Lung (tissue), 12 donors: Measurements from ENCODE around the gene FLOT1. TPM values are rescaled to one million over a fixed set of nuclear protein-coding genes. Genes with fewer than 3 reads are reported as not detected.

Source experiments
- ATAC-seq: fragments of 200-7000 bp; cut with Tn5 transposase; one replicate; pipeline ENCODE4 v1.9.1; 2020; ENCODE audit warnings: moderate number of reproducible peaks; ENCODE audit not compliant: insufficient read depth, low FRiP score
- DNase-seq, 3 donors: peaks; one replicate each; pipeline ENCODE4 v3.0.0-alpha.2; 2013 to 2017
- H3K27ac ChIP-seq, 2 donors: one replicate each; pipeline ENCODE4 v1.5.1; 2013; ENCODE audit warnings: mild to moderate bottlenecking in 2 of 2, moderate library complexity in 2 of 2, control low read depth in 1 of 2, inconsistent platforms in 1 of 2, low read depth in 1 of 2, low read length in 1 of 2
- H3K27me3 ChIP-seq, 3 donors: one replicate each; pipeline ENCODE4 v1.5.1; 2013; ENCODE audit warnings: low read length in 2 of 3; ENCODE audit not compliant: control insufficient read depth in 3 of 3, insufficient read depth in 3 of 3
- H3K36me3 ChIP-seq, 4 donors: one replicate each; pipeline ENCODE4 v1.5.1; 2013; ENCODE audit warnings: low read length in 4 of 4, mild to moderate bottlenecking in 1 of 4, moderate library complexity in 1 of 4; ENCODE audit not compliant: control insufficient read depth in 4 of 4, insufficient read depth in 4 of 4
- H3K4me1 ChIP-seq, 5 donors: one replicate each; pipeline ENCODE4 v1.5.1; 2013; ENCODE audit warnings: low read length in 5 of 5, mild to moderate bottlenecking in 2 of 5, moderate library complexity in 1 of 5; ENCODE audit not compliant: control insufficient read depth in 5 of 5, insufficient read depth in 5 of 5
- H3K4me3 ChIP-seq: one replicate; pipeline ENCODE4 v1.5.1; 2013; ENCODE audit warnings: mild to moderate bottlenecking, control low read depth, moderate library complexity
- H3K9ac ChIP-seq, 2 donors: one replicate each; pipeline ENCODE4 v1.5.1; 2013; ENCODE audit warnings: low read length in 2 of 2, control low read depth in 1 of 2; ENCODE audit not compliant: insufficient read depth in 1 of 2
- H3K9me3 ChIP-seq, 4 donors: one replicate each; pipeline ENCODE4 v1.5.1; 2013; ENCODE audit warnings: low read length in 3 of 4, mild to moderate bottlenecking in 1 of 4, moderate library complexity in 1 of 4; ENCODE audit not compliant: control insufficient read depth in 4 of 4, insufficient read depth in 3 of 4
- CTCF ChIP-seq: IDR thresholded peaks from 2 replicates; pipeline ENCODE4 v1.5.1; 2012; ENCODE audit warnings: mild to moderate bottlenecking; ENCODE audit errors: control extremely low read depth, extremely low read depth
- WGBS, 2 donors: extraction: QIAGEN DNeasy Blood & Tissue Kit; methylation state at CpG; one replicate each; pipeline ENCODE4 v1.1.7; 2013; 5-methylcytosine and 5-hydroxymethylcytosine counted together
- polyA plus RNA-seq, 2 donors: library from polyadenylated mRNA; stranded (reverse); fragments of 200-250 nt; gene quantifications; one replicate each; pipeline ENCODE4 v1.2.1, GENCODE V29; 2013
- total RNA-seq, 2 donors: library from RNA; depleted of rRNA in 1 of 2; stranded (reverse); fragments of >200 nt in 1 of 2; gene quantifications; one replicate each; pipeline ENCODE4 v1.2.1, GENCODE V29; 2014 to 2021
- donor health status: control.
- donor health status: control.
- donor health status: Bipolar disorder and iron deficiency.
- donor health status: healthy.
- donor health status: DM: yes; HTN: yes; CAD: no.

The FLOT1 gene
- total and polyA plus RNA-seq, 4 donors, result 88.0 to 474 (median 188) TPM

GRCh38 chr6:30738532-30738931 is 4.0 kb downstream of the FLOT1 start:
- H3K4me3 ChIP-seq, result no peak overlapping the region
- WGBS, 2 donors, result 91 to 94% methylated on average over 6 of the region's 6 CpGs
- TF ChIP-seq CTCF, result no peak
- H3K4me1 ChIP-seq, result peaks cover 0 to 21% (median 18%) of the 10 kb centered on the region in 5 donors
- no peak for ATAC-seq
- no peak overlapping the region for H3K9ac ChIP-seq
- H3K27me3 ChIP-seq, result no peaks in the 10 kb centered on the region
- H3K27ac ChIP-seq, result no peak overlapping the region
- H3K36me3 ChIP-seq, result peaks cover 14 to 31% (median 30%) of the 10 kb centered on the region in 4 donors
- no peak for DNase-seq
- no peaks in the 10 kb centered on the region for H3K9me3 ChIP-seq

GRCh38 chr6:30735668-30736314 is 6.7 kb downstream of the FLOT1 start:
- no peak for TF ChIP-seq CTCF
- WGBS, 2 donors, result 84 to 87% methylated on average over 8 of the region's 8 CpGs
- no peak overlapping the region for H3K27ac ChIP-seq
- no peak overlapping the region for H3K4me3 ChIP-seq
- no peak for ATAC-seq
- H3K4me1 ChIP-seq, result peaks cover 0 to 12% (median 3%) of the 10 kb centered on the region in 5 donors
- no peak overlapping the region for H3K9ac ChIP-seq
- H3K9me3 ChIP-seq, result no peaks in the 10 kb centered on the region
- DNase-seq, result no peak
- peaks cover 20 to 41% (median 32%) of the 10 kb centered on the region in 4 donors for H3K36me3 ChIP-seq
- H3K27me3 ChIP-seq, result no peaks in the 10 kb centered on the region

- no peak for DNase-seq
- WGBS, 2 donors, result 93% methylated on average over 12 of the region's 12 CpGs
- TF ChIP-seq CTCF, result no peak
- no peak overlapping the region for H3K27ac ChIP-seq
- no peaks in the 10 kb centered on the region for H3K9me3 ChIP-seq
- H3K9ac ChIP-seq, result no peak overlapping the region
- no peak overlapping the region for H3K4me3 ChIP-seq
- peaks cover 0 to 12% (median 0%) of the 10 kb centered on the region in 5 donors for H3K4me1 ChIP-seq
- ATAC-seq, result no peak
- H3K36me3 ChIP-seq, result peaks cover 16 to 49% (median 34%) of the 10 kb centered on the region in 4 donors
- no peaks in the 10 kb centered on the region for H3K27me3 ChIP-seq
Measured at GRCh38 chr6:30732237-30732943, 10.1 kb downstream of the FLOT1 start.
